GF-D8 (cell line): Measurements from ENCODE around the gene NADK.

Source experiments
- DNase-seq: peaks from one replicate; lab custom pipeline; 2025; lab: John Stamatoyannopoulos, UW

The NADK gene

GRCh38 chr1:1777950-1778662 is at the start of gene NADK:
Gene NADK, minus strand, starts transcription at chr1:1778470. Its CDS starts 13,064 bp downstream, at chr1:1765406.
- DNase-seq: peak; percentile 16

- DNase-seq: no peak
Observed at GRCh38 chr1:1827089-1827848, 49.0 kb upstream of the NADK start.

- DNase-seq: no peak
Observed at GRCh38 chr1:1826356-1827088, 48.3 kb upstream of the NADK start.

GRCh38 chr1:1825217-1825616 is 46.9 kb upstream of the NADK start:
- no peak for DNase-seq

GRCh38 chr1:1819762-1820161 is 41.5 kb upstream of the NADK start:
- no peak for DNase-seq

- no peak for DNase-seq
Observed at GRCh38 chr1:1817221-1817620, 39.0 kb upstream of the NADK start.

GRCh38 chr1:1815606-1816281 is 37.5 kb upstream of the NADK start:
- DNase-seq: no peak

GRCh38 chr1:1809489-1809888 is 31.2 kb upstream of the NADK start:
- DNase-seq: no peak

- DNase-seq: no peak
Observed at GRCh38 chr1:1808206-1808605, 29.9 kb upstream of the NADK start.

GRCh38 chr1:1806890-1807289 is 28.6 kb upstream of the NADK start:
- DNase-seq: no peak

GRCh38 chr1:1804301-1804700 is 26.0 kb upstream of the NADK start:
- DNase-seq: no peak

- no peak for DNase-seq
Observed at GRCh38 chr1:1802871-1803270, 24.6 kb upstream of the NADK start.

GRCh38 chr1:1799716-1800115 is 21.4 kb upstream of the NADK start:
- no peak for DNase-seq

- DNase-seq: no peak
Observed at GRCh38 chr1:1797731-1798341, 19.6 kb upstream of the NADK start.

GRCh38 chr1:1796466-1796865 is 18.2 kb upstream of the NADK start:
- DNase-seq: no peak

- no peak for DNase-seq
Observed at GRCh38 chr1:1794999-1795398, 16.7 kb upstream of the NADK start.

GRCh38 chr1:1793481-1794244 is 15.4 kb upstream of the NADK start:
- DNase-seq: no peak

- no peak for DNase-seq
Observed at GRCh38 chr1:1788646-1789431, 10.6 kb upstream of the NADK start.

GRCh38 chr1:1788136-1788535 is 9.9 kb upstream of the NADK start:
- no peak for DNase-seq
